Activated CD4-positive, alpha-beta T cell treated with anti-CD3 and anti-CD28 coated beads, Interleukin-2, amount 10 ng/mL, durations not matched to agents 7 days and 5 days (primary cell): ENCODE measurements around the gene ALDH7A1. TPM values are rescaled to one million over a fixed set of nuclear protein-coding genes. Genes with fewer than 3 reads are reported as not detected.

Experiments used
- CTCF ChIA-PET: fragments of 350-600 bp; sonication (Branson Sonifier 250); formaldehyde crosslinking; loops from one replicate; lab custom pipeline; 2021; ENCODE audit warnings: antibody characterized with exemption; lab: Charles Lee
- POLR2A ChIA-PET: fragments of 350-600 bp; sonication (Branson Sonifier 250); formaldehyde crosslinking; loops from one replicate; lab custom pipeline; 2021; ENCODE audit warnings: antibody characterized with exemption; lab: Charles Lee
- DNase-seq: peaks from one replicate; pipeline ENCODE4 v3.0.0-alpha.2; 2020
- H3K27ac Mint-ChIP-seq: one replicate; pipeline ENCODE4 v1.8.0; 2021; ENCODE audit warnings: mild to moderate bottlenecking, moderate library complexity, mixed read lengths
- H3K27me3 Mint-ChIP-seq: one replicate; pipeline ENCODE4 v1.8.0; 2021; ENCODE audit warnings: mixed read lengths
- H3K36me3 Mint-ChIP-seq: one replicate; pipeline ENCODE4 v1.8.0; 2021; ENCODE audit warnings: low read depth, mixed read lengths
- H3K4me1 Mint-ChIP-seq: one replicate; pipeline ENCODE4 v1.8.0; 2021; ENCODE audit warnings: mixed read lengths
- H3K4me3 Mint-ChIP-seq: one replicate; pipeline ENCODE4 v1.8.0; 2021; ENCODE audit warnings: mild to moderate bottlenecking, moderate library complexity, mixed read lengths
- H3K9me3 Mint-ChIP-seq: one replicate; pipeline ENCODE4 v1.8.0; 2021; ENCODE audit warnings: mixed read lengths
- total RNA-seq, 2 experiments: library from RNA; stranded (reverse); gene quantifications; one replicate each; pipeline ENCODE4 v1.2.3, GENCODE V29; 2021

The ALDH7A1 gene
- total RNA-seq, 2 experiments from 2014 or later = 2.7 to 3.6 TPM

DNA sequence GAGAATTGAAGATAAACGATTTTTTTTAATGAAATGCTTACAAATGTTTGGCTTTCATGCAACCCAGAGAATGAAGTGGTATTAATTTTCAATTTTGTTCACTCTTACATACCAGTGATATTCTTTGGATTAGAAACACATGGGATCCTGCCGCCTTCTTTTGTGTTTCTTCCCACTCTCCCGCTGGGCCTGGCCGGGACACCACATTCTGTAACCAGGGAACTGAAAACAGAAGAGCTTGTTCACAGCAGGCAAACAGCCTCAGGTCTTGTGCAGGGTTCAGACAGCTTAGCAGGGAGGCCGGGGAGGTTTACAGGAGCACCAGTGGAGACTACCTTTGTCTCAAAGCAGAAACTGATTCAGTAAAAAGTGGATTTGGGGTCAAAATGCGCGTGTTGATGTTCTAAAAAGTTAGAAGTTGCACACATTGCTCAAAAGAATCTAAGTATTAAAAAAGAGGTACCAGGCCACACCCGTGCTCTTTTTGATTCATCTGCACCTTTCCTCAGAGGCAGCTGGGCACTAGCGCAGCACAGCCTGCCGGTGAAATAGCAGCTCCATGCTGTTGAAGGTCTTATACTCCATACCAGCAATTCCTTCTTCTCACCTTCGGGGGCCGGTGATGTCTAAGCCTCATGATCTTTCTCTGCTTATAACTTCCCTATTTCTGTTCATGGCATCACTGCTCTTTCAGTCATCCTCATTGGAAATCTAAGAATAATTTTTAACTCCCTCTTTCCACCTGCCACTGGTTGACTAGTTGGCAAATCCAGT lies 104.7 kb downstream of the ALDH7A1 start:
- H3K9me3 Mint-ChIP-seq = no peaks in the 10 kb centered on the region
- no peaks in the 10 kb centered on the region for H3K4me1 Mint-ChIP-seq
- DNase-seq = no peak
- H3K27me3 Mint-ChIP-seq = no peaks in the 10 kb centered on the region
- H3K4me3 Mint-ChIP-seq = no peak overlapping the region
- ChIA-PET POLR2A (no interaction called here), CTCF (interaction anchor here (1.0 to 2.7 kb wide), 2 partner anchors 9 to 16 kb away, joined by 6 to 12 read pairs; no protein-coding TSS in a partner anchor)
- no peak overlapping the region for H3K27ac Mint-ChIP-seq
- no peaks in the 10 kb centered on the region for H3K36me3 Mint-ChIP-seq

GRCh38 chr5:126488443-126489065 lies 106.5 kb downstream of the ALDH7A1 start:
- Mint-ChIP-seq H3K4me3 (no peak overlapping the region), H3K4me1 (no peaks in the 10 kb centered on the region), H3K9me3 (no peaks in the 10 kb centered on the region), H3K27me3 (no peaks in the 10 kb centered on the region), H3K27ac (no peak overlapping the region), H3K36me3 (no peaks in the 10 kb centered on the region)
- CTCF ChIA-PET = interaction anchor here (0.5 to 1.0 kb wide), 4 partner anchors 9 to 121 kb away, joined by 3 read pairs; no protein-coding TSS in a partner anchor
- no peak for DNase-seq
- POLR2A ChIA-PET = no interaction called here

DNA sequence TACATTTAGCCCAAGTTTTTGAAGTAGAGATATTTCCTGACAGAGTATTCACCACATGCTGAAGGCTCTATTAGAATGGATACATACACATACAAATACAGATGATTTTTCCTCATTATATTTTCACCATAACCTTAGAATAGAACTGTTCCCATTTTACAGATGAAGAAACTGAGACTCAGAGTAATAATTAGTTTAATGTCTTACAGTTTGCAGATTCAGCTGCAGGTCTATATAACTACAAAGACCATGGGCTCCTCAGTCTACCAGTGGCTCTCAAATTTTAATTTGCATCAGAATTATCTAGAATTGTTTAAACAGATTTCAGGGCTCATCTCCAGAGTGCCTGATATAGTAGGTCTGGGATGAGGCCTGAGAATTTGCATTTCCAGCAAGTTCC lies 107.4 kb downstream of the ALDH7A1 start:
- Mint-ChIP-seq H3K27ac (no peak overlapping the region), H3K36me3 (peaks cover 3% of the 10 kb centered on the region), H3K27me3 (no peaks in the 10 kb centered on the region), H3K4me3 (no peak overlapping the region), H3K4me1 (no peaks in the 10 kb centered on the region), H3K9me3 (no peaks in the 10 kb centered on the region)
- ChIA-PET POLR2A (no interaction called here), CTCF (interaction anchor here (0.9 kb wide), 2 partner anchors 10 to 13 kb away, joined by 3 read pairs; no protein-coding TSS in a partner anchor)
- no peak for DNase-seq

DNA sequence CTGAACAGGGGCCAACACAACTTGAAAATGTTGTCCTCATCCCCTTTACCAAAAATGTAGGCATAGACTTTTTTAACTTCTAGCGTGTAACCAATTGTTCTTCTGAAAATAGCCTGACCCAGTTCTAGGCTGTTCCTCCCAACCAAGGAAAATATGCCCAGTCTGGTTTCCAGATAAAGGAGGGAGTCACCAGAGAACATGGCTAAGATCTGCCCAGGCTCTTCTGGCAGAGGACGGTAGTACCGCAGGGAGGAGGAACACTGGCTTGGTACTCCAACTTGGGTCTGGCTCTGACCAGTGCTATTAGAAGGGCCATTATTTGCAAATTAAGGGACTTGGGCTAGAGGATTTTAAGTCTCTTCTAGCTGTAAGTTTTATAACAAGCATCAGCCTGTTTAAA lies 108.7 kb downstream of the ALDH7A1 start:
- Mint-ChIP-seq H3K4me1 (no peaks in the 10 kb centered on the region), H3K4me3 (no peak overlapping the region), H3K27ac (no peak overlapping the region), H3K36me3 (peaks cover 3% of the 10 kb centered on the region), H3K9me3 (no peaks in the 10 kb centered on the region), H3K27me3 (no peaks in the 10 kb centered on the region)
- ChIA-PET CTCF (no interaction called here), POLR2A (no interaction called here)
- no peak for DNase-seq

GRCh38 chr5:126484253-126484652 lies 110.8 kb downstream of the ALDH7A1 start:
- no peak overlapping the region for H3K4me3 Mint-ChIP-seq
- ChIA-PET POLR2A (no interaction called here), CTCF (no interaction called here)

DNA sequence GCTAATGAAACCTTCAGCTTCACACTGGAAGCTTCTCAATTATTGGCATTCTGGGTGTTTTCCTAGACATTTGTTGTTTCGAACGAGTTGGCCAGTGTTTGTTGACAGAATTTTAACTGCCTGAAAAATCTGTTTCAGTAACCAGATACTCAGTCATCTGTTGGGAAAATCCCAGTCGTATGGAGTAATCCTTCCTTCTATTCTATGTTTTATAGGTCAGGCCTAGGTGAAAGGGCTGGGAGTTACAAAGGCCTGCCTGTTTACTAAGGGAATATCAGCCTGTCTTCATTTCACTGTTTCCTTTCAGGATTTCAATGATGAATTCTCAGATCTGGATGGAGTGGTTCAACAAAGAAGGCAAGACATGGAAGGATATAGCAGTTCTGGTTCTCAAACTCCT lies 111.9 kb downstream of the ALDH7A1 start:
- H3K27ac Mint-ChIP-seq = no peak overlapping the region
- no peak overlapping the region for H3K4me3 Mint-ChIP-seq
- H3K4me1 Mint-ChIP-seq = no peaks in the 10 kb centered on the region
- H3K27me3 Mint-ChIP-seq = no peaks in the 10 kb centered on the region
- no peak for DNase-seq
- POLR2A ChIA-PET = no interaction called here
- H3K9me3 Mint-ChIP-seq = no peaks in the 10 kb centered on the region
- H3K36me3 Mint-ChIP-seq = peaks cover 4% of the 10 kb centered on the region
- CTCF ChIA-PET = interaction anchor here (1.3 to 1.6 kb wide), 2 partner anchors 10 to 17 kb away, joined by 4 to 5 read pairs; no protein-coding TSS in a partner anchor

More at GRCh38 chr5:126484253-126484652, 110.8 kb downstream of the ALDH7A1 start:
- Mint-ChIP-seq H3K27me3 (no peaks in the 10 kb centered on the region), H3K27ac (no peak overlapping the region), H3K4me1 (no peaks in the 10 kb centered on the region), H3K36me3 (peaks cover 4% of the 10 kb centered on the region), H3K9me3 (no peaks in the 10 kb centered on the region)
- no peak for DNase-seq

GRCh38 chr5:126482591-126482990 lies 112.4 kb downstream of the ALDH7A1 start:
- Mint-ChIP-seq H3K4me1 (no peaks in the 10 kb centered on the region), H3K27me3 (no peaks in the 10 kb centered on the region), H3K27ac (no peak overlapping the region), H3K4me3 (no peak overlapping the region), H3K9me3 (no peaks in the 10 kb centered on the region), H3K36me3 (peaks cover 4% of the 10 kb centered on the region)
- POLR2A ChIA-PET = no interaction called here
- DNase-seq = no peak
- CTCF ChIA-PET = interaction anchor here (1.3 to 1.6 kb wide), 2 partner anchors 9 to 18 kb away, joined by 4 to 5 read pairs; no protein-coding TSS in a partner anchor

DNA sequence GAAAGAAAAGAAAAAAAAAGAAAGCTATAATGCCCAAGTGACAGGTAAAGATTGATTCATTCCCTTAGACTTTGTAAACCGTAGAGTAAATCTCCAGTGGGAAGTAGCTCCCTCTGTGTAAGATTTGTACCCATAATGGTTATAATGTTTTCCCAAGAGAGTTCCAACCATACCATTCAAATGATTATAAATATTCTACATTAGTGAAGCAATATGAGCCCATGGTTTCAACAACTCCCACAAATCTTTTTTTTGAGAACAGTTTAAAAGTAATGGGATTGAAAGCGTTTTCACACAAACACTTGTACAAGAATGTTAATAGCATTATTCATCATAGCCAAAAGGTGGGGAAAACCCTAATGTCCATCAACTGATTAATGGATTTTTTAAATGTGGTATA lies 113.8 kb downstream of the ALDH7A1 start:
- ChIA-PET CTCF (interaction anchor here (1.9 kb wide), 1 partner anchor 19 kb away, joined by 4 read pairs; no protein-coding TSS in a partner anchor), POLR2A (no interaction called here)
- H3K4me1 Mint-ChIP-seq = no peaks in the 10 kb centered on the region
- no peak for DNase-seq
- H3K36me3 Mint-ChIP-seq = peaks cover 4% of the 10 kb centered on the region
- no peak overlapping the region for H3K27ac Mint-ChIP-seq
- H3K4me3 Mint-ChIP-seq = no peak overlapping the region
- no peaks in the 10 kb centered on the region for H3K27me3 Mint-ChIP-seq
- H3K9me3 Mint-ChIP-seq = no peaks in the 10 kb centered on the region

Other genes starting within 250 kb of the ALDH7A1 start
- 1 to 10 TPM; 3.3 to 4.4 TPM for gene GRAMD2B, start 171.8 kb downstream of the ALDH7A1 start, total RNA-seq
- 10 to 100 TPM; 34.1 TPM for gene PHAX, start 5.7 kb upstream of the ALDH7A1 start, total RNA-seq
- 100 to 1,000 TPM; 326 to 337 TPM for gene LMNB1, start 181.9 kb upstream of the ALDH7A1 start, total RNA-seq